Activated CD8-positive, alpha-beta T cell treated with anti-CD3 and anti-CD28 coated beads, Interleukin-2, amount 10 ng/mL, durations not matched to agents 7 days and 5 days (primary cell): ENCODE measurements around the gene TRPV6. TPM values are rescaled to one million over a fixed set of nuclear protein-coding genes. Genes with fewer than 3 reads are reported as not detected.

Experiments used
- ATAC-seq: fragments of 150-1000 bp; cut with Tn5 transposase; one replicate; pipeline ENCODE4 v1.10.0; 2021; ENCODE audit warnings: moderate library complexity
- CTCF ChIA-PET: fragments of 350-600 bp; sonication (Branson Sonifier 250); formaldehyde crosslinking; loops from one replicate; lab custom pipeline; 2021; ENCODE audit warnings: antibody characterized with exemption; lab: Charles Lee
- POLR2A ChIA-PET: fragments of 350-600 bp; sonication (Branson Sonifier 250); formaldehyde crosslinking; loops from one replicate; lab custom pipeline; 2021; ENCODE audit warnings: antibody characterized with exemption; lab: Charles Lee
- DNase-seq: peaks from one replicate; pipeline ENCODE4 v3.0.0-alpha.2; 2020
- H3K27ac Mint-ChIP-seq: one replicate; pipeline ENCODE4 v1.8.0; 2021; ENCODE audit warnings: mild to moderate bottlenecking, mixed read lengths
- H3K27me3 Mint-ChIP-seq: one replicate; pipeline ENCODE4 v1.8.0; 2021; ENCODE audit warnings: low read depth, mixed read lengths
- H3K36me3 Mint-ChIP-seq: one replicate; pipeline ENCODE4 v1.8.0; 2021; ENCODE audit warnings: low read depth, mixed read lengths
- H3K4me1 Mint-ChIP-seq: one replicate; pipeline ENCODE4 v1.8.0; 2021; ENCODE audit warnings: low read depth, mixed read lengths
- H3K4me3 Mint-ChIP-seq: one replicate; pipeline ENCODE4 v1.8.0; 2021; ENCODE audit warnings: mild to moderate bottlenecking, mixed read lengths
- H3K9me3 Mint-ChIP-seq: one replicate; pipeline ENCODE4 v1.8.0; 2022; ENCODE audit warnings: mixed read lengths; ENCODE audit not compliant: insufficient read depth
- total RNA-seq, 2 experiments: library from RNA; stranded (reverse); gene quantifications; one replicate each; pipeline ENCODE4 v1.2.3, GENCODE V29; 2021

TRPV6 gene
- total RNA-seq, 2 experiments from 2014 or later, result not detected

DNA sequence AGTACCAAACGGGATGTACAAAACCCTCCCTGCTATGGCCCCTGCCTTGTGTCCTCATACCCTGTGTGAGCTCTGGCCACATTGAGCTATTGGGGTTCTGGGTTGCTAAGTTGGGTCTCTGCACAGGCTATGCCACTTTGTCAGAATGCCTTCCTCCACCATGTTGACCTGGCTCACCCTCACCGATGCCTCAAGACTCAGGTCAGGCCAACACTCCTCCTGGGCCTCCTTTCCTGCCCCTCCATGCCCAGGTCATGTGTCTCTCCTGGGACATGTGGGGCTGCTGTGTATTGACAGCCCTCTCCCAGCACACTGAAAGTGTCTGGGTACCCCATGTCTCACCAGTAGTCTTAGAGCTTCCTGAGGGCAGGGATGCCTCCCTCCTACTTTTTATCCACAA lies 33.4 kb upstream of the TRPV6 start:
- ATAC-seq (no peak), DNase-seq (no peak)
- no peaks in the 10 kb centered on the region for H3K4me1 Mint-ChIP-seq
- H3K27me3 Mint-ChIP-seq, result peaks cover 14% of the 10 kb centered on the region
- no peaks in the 10 kb centered on the region for H3K36me3 Mint-ChIP-seq
- no peak overlapping the region for H3K27ac Mint-ChIP-seq
- no peaks in the 10 kb centered on the region for H3K9me3 Mint-ChIP-seq
- ChIA-PET CTCF (no interaction called here), POLR2A (no interaction called here)
- H3K4me3 Mint-ChIP-seq, result no peak overlapping the region

DNA sequence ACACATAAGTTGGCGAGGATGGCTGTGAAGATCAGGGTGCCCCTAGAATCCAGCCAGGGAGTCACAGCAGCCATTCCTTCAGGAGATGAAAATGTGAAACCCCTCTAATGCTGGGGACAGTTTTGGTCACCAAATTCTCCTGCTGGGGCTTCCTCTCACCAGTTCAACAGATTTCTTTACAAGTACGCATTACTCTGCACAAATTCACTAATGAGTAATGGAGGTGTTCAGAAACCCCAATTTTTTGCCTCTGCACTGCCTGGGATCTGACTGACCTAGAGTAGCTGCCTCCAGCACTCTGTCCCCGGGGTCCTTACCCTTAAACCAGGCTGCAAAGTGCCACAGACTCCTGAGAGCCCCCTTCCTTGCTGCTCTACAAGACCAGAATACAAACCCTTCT lies 31.9 kb upstream of the TRPV6 start:
- Mint-ChIP-seq H3K4me1 (no peaks in the 10 kb centered on the region), H3K36me3 (no peaks in the 10 kb centered on the region), H3K27ac (no peak overlapping the region), H3K27me3 (peaks cover 13% of the 10 kb centered on the region), H3K4me3 (no peak overlapping the region), H3K9me3 (no peaks in the 10 kb centered on the region)
- DNase-seq (no peak), ATAC-seq (no peak)
- ChIA-PET CTCF (no interaction called here), POLR2A (no interaction called here)

GRCh38 chr7:142916508-142916907 lies 31.0 kb upstream of the TRPV6 start:
- ChIA-PET CTCF (interaction anchor here (1.0 to 1.1 kb wide), 2 partner anchors 9 to 36 kb away, joined by 3 to 4 read pairs; no protein-coding TSS in a partner anchor), POLR2A (no interaction called here)
- Mint-ChIP-seq H3K27ac (no peak overlapping the region), H3K9me3 (no peaks in the 10 kb centered on the region), H3K4me1 (no peaks in the 10 kb centered on the region), H3K27me3 (peaks cover 14% of the 10 kb centered on the region), H3K4me3 (no peak overlapping the region), H3K36me3 (no peaks in the 10 kb centered on the region)
- ATAC-seq (no peak), DNase-seq (no peak)

DNA sequence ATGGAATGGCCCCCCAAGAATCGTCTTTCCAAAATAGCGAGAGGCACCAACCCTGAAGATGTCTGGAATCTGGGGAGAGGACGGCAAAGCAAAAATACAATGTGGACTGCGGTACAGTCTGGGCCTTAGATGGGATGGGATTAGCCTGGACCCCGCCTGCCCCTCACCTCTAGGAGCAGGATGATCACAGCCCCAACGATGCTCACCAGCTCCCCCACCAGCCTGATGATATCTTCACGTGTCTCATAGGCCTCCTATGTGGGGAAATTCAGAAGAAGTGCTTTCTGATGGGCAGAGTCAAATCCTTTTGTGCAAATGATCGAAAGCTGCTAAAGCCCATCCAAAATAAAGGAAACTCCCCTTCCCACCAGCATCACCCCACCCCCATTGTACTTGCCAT lies 29.8 kb upstream of the TRPV6 start:
- DNase-seq (no peak), ATAC-seq (no peak)
- ChIA-PET POLR2A (no interaction called here), CTCF (interaction anchor here (0.9 kb wide), 1 partner anchor 55 kb away, joined by 3 read pairs; no protein-coding TSS in a partner anchor)
- Mint-ChIP-seq H3K4me1 (no peaks in the 10 kb centered on the region), H3K27ac (no peak overlapping the region), H3K9me3 (no peaks in the 10 kb centered on the region), H3K27me3 (peaks cover 18% of the 10 kb centered on the region), H3K36me3 (no peaks in the 10 kb centered on the region), H3K4me3 (no peak overlapping the region)

- ATAC-seq, result no peak
- no peaks in the 10 kb centered on the region for H3K4me1 Mint-ChIP-seq
- no peak for DNase-seq
- CTCF ChIA-PET, result interaction anchor here (1.5 kb wide), 1 partner anchor 41 kb away, joined by 3 read pairs; no protein-coding TSS in a partner anchor
- peaks cover 20% of the 10 kb centered on the region for H3K27me3 Mint-ChIP-seq
- no peaks in the 10 kb centered on the region for H3K36me3 Mint-ChIP-seq
- no peak overlapping the region for H3K4me3 Mint-ChIP-seq
- POLR2A ChIA-PET, result no interaction called here
- no peaks in the 10 kb centered on the region for H3K9me3 Mint-ChIP-seq
- no peak overlapping the region for H3K27ac Mint-ChIP-seq
These were observed 28.6 kb upstream of the TRPV6 start for GRCh38 chr7:142914121-142914520.

- POLR2A ChIA-PET, result no interaction called here
- no peaks in the 10 kb centered on the region for H3K9me3 Mint-ChIP-seq
- no peak overlapping the region for H3K4me3 Mint-ChIP-seq
- DNase-seq (no peak), ATAC-seq (no peak)
- no peaks in the 10 kb centered on the region for H3K36me3 Mint-ChIP-seq
- H3K27me3 Mint-ChIP-seq, result peaks cover 17% of the 10 kb centered on the region
- no peak overlapping the region for H3K27ac Mint-ChIP-seq
- no peaks in the 10 kb centered on the region for H3K4me1 Mint-ChIP-seq
- CTCF ChIA-PET, result interaction anchor here (1.5 kb wide), 1 partner anchor 41 kb away, joined by 3 read pairs; no protein-coding TSS in a partner anchor
These were observed 28.0 kb upstream of the TRPV6 start for GRCh38 chr7:142913566-142913965.

DNA sequence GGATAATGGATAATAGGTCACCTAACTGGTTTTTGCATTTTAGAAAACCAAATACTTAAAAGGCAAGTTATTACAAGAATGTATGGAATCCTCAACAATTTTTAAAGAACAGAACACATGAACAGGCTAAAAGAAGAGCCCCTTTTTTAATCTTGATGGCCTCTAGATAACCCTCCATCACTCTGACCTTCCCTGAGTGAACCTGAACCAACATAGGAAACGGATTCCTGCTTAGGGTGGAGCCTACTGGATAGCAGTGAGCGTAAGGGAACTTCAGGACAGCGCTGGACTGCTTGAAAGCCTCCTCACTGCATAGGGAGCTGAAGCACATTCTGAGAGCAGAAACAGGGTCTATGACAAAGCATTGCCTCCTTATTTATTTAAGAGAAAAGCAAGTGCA lies 27.5 kb upstream of the TRPV6 start:
- ATAC-seq (no peak), DNase-seq (no peak)
- Mint-ChIP-seq H3K4me1 (no peaks in the 10 kb centered on the region), H3K27me3 (peaks cover 12% of the 10 kb centered on the region), H3K36me3 (no peaks in the 10 kb centered on the region), H3K4me3 (no peak overlapping the region), H3K27ac (no peak overlapping the region), H3K9me3 (no peaks in the 10 kb centered on the region)
- CTCF ChIA-PET, result interaction anchor here (1.5 kb wide), 1 partner anchor 40 kb away, joined by 3 read pairs; no protein-coding TSS in a partner anchor
- POLR2A ChIA-PET, result no interaction called here

- Mint-ChIP-seq H3K4me1 (no peaks in the 10 kb centered on the region), H3K4me3 (no peak overlapping the region), H3K27me3 (peaks cover 16% of the 10 kb centered on the region), H3K9me3 (no peaks in the 10 kb centered on the region), H3K36me3 (no peaks in the 10 kb centered on the region), H3K27ac (no peak overlapping the region)
- DNase-seq (no peak), ATAC-seq (no peak)
- POLR2A ChIA-PET, result no interaction called here
- CTCF ChIA-PET, result interaction anchor here (0.9 to 1.1 kb wide), 3 partner anchors 92 to 305 kb away, joined by 3 to 4 read pairs (median 3); no protein-coding TSS in a partner anchor
These were observed 24.9 kb upstream of the TRPV6 start for GRCh38 chr7:142910481-142910880.

- H3K4me1 Mint-ChIP-seq, result no peaks in the 10 kb centered on the region
- H3K36me3 Mint-ChIP-seq, result no peaks in the 10 kb centered on the region
- ATAC-seq (no peak), DNase-seq (no peak)
- H3K27me3 Mint-ChIP-seq, result peaks cover 16% of the 10 kb centered on the region
- H3K9me3 Mint-ChIP-seq, result no peaks in the 10 kb centered on the region
- no peak overlapping the region for H3K27ac Mint-ChIP-seq
- H3K4me3 Mint-ChIP-seq, result no peak overlapping the region
- POLR2A ChIA-PET, result no interaction called here
- CTCF ChIA-PET, result interaction anchor here (0.8 to 1.1 kb wide), 4 partner anchors 30 to 305 kb away, joined by 3 to 4 read pairs (median 3); no protein-coding TSS in a partner anchor
These were observed 24.5 kb upstream of the TRPV6 start for GRCh38 chr7:142910031-142910433.

DNA sequence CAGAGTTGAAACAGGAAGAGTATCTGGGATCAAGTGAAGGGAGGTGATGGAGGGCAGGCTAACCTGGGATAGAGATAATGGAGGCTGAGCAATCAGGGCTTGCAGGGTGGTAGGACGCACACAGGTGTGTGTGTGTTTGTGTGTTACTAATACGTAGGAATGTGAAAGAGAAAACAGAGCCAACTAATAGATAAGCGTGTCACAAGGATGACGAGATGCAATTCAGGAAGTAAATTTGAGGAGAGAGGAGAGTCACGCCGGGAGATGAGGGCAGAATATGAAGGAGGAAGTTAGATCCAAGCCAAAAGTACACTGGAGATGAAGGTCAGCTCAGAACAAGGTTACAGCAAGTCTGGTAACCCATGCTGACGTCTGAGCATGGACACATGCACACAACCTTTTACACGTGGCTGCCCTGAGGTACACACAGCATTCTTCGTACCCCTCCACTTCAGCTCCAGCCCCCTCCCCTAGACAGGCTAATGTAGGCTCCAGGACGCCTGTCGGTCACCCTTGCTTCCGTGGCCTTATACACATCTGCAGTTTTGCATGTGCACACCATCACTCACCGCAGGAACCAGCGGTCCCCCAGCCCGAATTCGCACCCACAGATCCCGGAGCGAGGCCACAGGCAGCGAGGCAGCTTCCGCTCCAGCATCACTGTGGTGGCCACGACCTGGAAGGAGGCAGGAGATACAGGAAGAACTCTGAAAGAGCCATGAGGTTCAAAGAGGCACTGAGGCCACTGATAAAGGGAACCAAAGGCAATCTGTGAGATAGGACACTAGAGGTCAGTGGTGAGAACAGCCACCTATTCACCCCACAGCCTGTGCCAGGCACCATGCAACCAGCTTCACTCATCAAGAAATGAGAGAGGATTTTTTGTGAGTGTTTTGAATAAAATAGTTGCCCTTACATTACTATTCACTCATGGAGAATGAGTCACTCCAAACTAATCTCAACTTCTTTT lies 23.7 kb upstream of the TRPV6 start:
- no peak for DNase-seq
- Mint-ChIP-seq H3K27me3 (peaks cover 16% of the 10 kb centered on the region), H3K4me3 (no peak overlapping the region), H3K27ac (no peak overlapping the region), H3K9me3 (no peaks in the 10 kb centered on the region), H3K4me1 (no peaks in the 10 kb centered on the region), H3K36me3 (no peaks in the 10 kb centered on the region)
- POLR2A ChIA-PET, result interaction anchor here (0.8 kb wide), 1 partner anchor 22 kb away, joined by 3 read pairs; no protein-coding TSS in a partner anchor
- CTCF ChIA-PET, result interaction anchor here (0.8 to 1.1 kb wide), 4 partner anchors 29 to 306 kb away, joined by 3 to 4 read pairs (median 3); no protein-coding TSS in a partner anchor
- no peak for ATAC-seq

DNA sequence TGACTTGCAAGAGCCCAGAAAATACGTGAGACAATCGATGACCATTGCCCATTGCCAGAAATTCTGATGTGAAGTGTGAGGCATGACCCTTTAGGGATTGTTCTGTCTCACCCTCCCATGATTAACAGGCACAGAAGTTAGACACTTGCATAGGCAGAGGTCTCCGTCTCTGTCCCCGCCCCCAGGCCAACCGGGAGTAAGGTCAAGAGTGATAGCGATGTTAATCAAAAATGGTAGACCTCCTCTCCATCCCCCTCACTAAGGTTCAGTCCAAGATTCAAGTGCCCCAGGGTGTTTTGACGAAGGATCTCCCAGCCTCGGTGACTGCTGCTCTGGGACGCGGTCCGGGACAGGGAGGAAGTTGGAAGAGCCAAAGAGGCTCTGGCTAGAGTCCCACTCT lies 22.7 kb upstream of the TRPV6 start:
- Mint-ChIP-seq H3K36me3 (no peaks in the 10 kb centered on the region), H3K4me3 (no peak overlapping the region), H3K9me3 (no peaks in the 10 kb centered on the region), H3K27ac (no peak overlapping the region), H3K27me3 (peaks cover 14% of the 10 kb centered on the region), H3K4me1 (no peaks in the 10 kb centered on the region)
- DNase-seq (no peak), ATAC-seq (no peak)
- ChIA-PET POLR2A (no interaction called here), CTCF (no interaction called here)

GRCh38 chr7:142906643-142907042 lies 21.1 kb upstream of the TRPV6 start:
- Mint-ChIP-seq H3K36me3 (no peaks in the 10 kb centered on the region), H3K9me3 (no peaks in the 10 kb centered on the region), H3K4me1 (no peaks in the 10 kb centered on the region), H3K27ac (no peak overlapping the region), H3K4me3 (no peak overlapping the region), H3K27me3 (peaks cover 23% of the 10 kb centered on the region)
- DNase-seq (no peak), ATAC-seq (no peak)
- ChIA-PET CTCF (no interaction called here), POLR2A (no interaction called here)
